NT2/D1 (cell line): ENCODE results near the gene GNB5.

Experiments
- SUZ12 ChIP-seq: IDR thresholded peaks from 2 replicates; pipeline ENCODE4 v1.6.1; 2011; ENCODE audit not compliant: insufficient read length, insufficient read depth; ENCODE audit errors: extremely low read depth
- ZNF274 ChIP-seq: IDR thresholded peaks from 2 replicates; pipeline ENCODE4 v1.6.1; 2011; ENCODE audit warnings: mild to moderate bottlenecking, low read depth, low read length

- TF ChIP-seq SUZ12, result no peak
- TF ChIP-seq ZNF274, result no peak
Measured at GRCh38 chr15:52164631-52165265, 26.4 kb downstream of the GNB5 start.
